ENCODE measurements around the gene GLIS1. TPM values are rescaled to one million over a fixed set of nuclear protein-coding genes. Genes with fewer than 3 reads are reported as not detected.

Gene GLIS1
- polyA plus RNA-seq, 3 donors: not detected

DNA sequence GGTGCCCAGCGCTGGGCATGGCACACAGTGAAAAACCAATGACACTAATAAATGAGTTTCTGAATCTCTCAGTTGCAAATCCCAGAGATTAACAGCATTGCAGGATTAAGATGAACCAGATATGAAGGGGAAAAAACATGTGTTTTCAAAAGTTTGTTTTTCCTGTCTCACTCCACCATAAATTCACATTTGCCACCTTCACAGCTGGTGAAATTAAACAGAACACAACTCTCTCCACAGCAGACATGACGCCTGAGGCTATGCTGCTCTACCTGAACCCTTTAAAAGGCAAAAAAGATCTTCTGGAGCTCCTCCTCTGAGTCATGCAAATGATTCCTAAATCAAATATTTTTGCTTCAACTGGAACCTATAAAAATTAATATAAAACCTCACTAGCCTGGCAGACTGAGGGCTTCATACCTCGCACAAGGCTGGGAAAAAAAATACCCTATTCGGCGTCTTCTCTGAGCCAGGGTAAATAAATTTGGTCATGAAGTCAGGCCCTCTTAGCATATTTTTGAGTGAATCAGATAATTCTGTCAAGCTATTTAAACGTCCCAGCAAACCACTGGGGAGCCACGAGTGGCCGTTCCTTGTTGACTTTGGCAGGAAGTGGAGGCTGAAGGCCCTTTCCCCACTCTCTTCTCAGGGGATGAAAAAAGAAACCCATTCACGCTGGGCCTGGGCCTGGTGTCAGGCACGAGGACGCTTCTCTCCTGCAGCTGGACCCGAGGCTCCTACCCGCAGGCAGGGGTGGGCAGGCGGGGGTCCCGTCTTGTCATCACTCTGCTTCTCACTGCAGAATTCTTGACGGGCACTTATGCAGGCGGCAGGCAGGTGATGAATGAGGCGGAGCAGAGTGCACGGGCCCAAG lies 226.8 kb downstream of the GLIS1 start:
- Mint-ChIP-seq H3K4me1 (peaks cover 5% of the 10 kb centered on the region), H3K4me3 (no peak overlapping the region), H3K9me3 (no peaks in the 10 kb centered on the region), H3K36me3 (no peaks in the 10 kb centered on the region), H3K27ac (no peak overlapping the region), H3K27me3 (ENCODE audit: low read depth in 3 of 3) (peaks cover 0 to 6% (median 3%) of the 10 kb centered on the region in 3 donors)
- Histone ChIP-seq H3K79me2 (ENCODE audit: insufficient read depth, low read length) (no peaks in the 10 kb centered on the region), H3K9me3 (replicated peaks in 1 of 2; ENCODE audit: control insufficient read depth in 1 of 2, insufficient read depth in 1 of 2, low read length in 2 of 2) (no peaks in the 10 kb centered on the region), H4K20me1 (ENCODE audit: insufficient read depth, low read length) (no peaks in the 10 kb centered on the region), H3K4me3 (replicated peaks in 1 of 3; ENCODE audit: low read depth in 2 of 3, low read length in 3 of 3) (no peak overlapping the region), H3K36me3 (replicated peaks in 1 of 2; ENCODE audit: control insufficient read depth in 1 of 2, insufficient read depth in 2 of 2, low read length in 2 of 2) (no peaks in the 10 kb centered on the region), H3K27ac (ENCODE audit: low read depth in 1 of 2, low read length in 2 of 2) (no peak overlapping the region), H3K4me2 (replicated peaks; ENCODE audit: extremely low read depth, low read length, poor library complexity, severe bottlenecking) (no peak overlapping the region), H3K4me1 (ENCODE audit: control insufficient read depth in 1 of 2, insufficient read depth in 2 of 2, low read length in 2 of 2) (no peaks in the 10 kb centered on the region), H3K9ac (ENCODE audit: insufficient read depth, low read length, poor library complexity, severe bottlenecking) (no peak overlapping the region), H3K27me3 (ENCODE audit: control insufficient read depth in 2 of 2, insufficient read depth in 2 of 2, low read length in 2 of 2) (no peaks in the 10 kb centered on the region), H2AFZ (ENCODE audit: insufficient read depth, low read depth, low read length, poor library complexity, severe bottlenecking) (no peak overlapping the region)
- 73% methylated on average over 11 of the region's 19 CpGs for WGBS (ENCODE audit: insufficient coverage)
- intact Hi-C loops (cut with micrococcal nuclease): no loop called here
- TF ChIP-seq, protein P1, sequence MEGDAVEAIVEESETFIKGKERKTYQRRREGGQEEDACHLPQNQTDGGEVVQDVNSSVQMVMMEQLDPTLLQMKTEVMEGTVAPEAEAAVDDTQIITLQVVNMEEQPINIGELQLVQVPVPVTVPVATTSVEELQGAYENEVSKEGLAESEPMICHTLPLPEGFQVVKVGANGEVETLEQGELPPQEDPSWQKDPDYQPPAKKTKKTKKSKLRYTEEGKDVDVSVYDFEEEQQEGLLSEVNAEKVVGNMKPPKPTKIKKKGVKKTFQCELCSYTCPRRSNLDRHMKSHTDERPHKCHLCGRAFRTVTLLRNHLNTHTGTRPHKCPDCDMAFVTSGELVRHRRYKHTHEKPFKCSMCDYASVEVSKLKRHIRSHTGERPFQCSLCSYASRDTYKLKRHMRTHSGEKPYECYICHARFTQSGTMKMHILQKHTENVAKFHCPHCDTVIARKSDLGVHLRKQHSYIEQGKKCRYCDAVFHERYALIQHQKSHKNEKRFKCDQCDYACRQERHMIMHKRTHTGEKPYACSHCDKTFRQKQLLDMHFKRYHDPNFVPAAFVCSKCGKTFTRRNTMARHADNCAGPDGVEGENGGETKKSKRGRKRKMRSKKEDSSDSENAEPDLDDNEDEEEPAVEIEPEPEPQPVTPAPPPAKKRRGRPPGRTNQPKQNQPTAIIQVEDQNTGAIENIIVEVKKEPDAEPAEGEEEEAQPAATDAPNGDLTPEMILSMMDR (IDR thresholded peaks at IDR 0.05): no peak
- DNase-seq: no peak

DNA sequence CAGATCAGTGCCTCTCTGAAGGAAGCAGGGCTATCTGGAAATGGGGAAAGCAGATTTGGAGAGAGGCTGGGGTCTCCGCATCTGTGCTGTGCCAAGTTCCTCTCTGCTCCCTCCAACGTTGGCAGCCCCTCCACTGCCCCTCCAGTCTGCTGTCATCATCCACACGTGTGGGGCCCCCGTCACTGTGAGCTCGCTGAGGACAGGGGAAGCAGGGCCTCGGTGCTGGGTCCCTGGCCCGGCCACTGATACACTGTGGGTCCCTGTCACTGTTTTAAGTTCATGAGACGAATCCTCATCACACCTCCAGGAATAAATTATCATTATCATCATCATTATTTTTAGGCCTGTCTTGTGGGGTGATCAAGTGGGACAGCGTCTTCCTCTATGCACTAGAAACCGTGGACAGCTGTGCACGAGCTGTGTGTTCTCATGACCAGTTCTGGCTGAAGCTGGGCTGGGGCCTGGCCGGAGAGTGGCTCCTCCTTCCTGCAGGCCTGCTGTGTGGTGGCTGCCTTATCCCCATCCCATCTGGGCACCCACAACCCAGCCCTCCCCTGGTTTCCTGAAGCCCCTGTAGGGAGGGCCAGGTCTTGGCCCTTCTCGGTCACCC lies 227.5 kb downstream of the GLIS1 start:
- Mint-ChIP-seq H3K4me3 (no peak overlapping the region), H3K9me3 (no peaks in the 10 kb centered on the region), H3K27me3 (ENCODE audit: low read depth in 3 of 3) (peaks cover 0 to 6% (median 3%) of the 10 kb centered on the region in 3 donors), H3K36me3 (no peaks in the 10 kb centered on the region), H3K27ac (no peak overlapping the region), H3K4me1 (peaks cover 5% of the 10 kb centered on the region)
- WGBS (ENCODE audit: insufficient coverage): 79% methylated on average over 6 of the region's 13 CpGs
- no peaks in the 10 kb centered on the region for H3K79me2 ChIP-seq (ENCODE audit: insufficient read depth, low read length)
- no peaks in the 10 kb centered on the region for H4K20me1 ChIP-seq (ENCODE audit: insufficient read depth, low read length)
- H3K27me3 ChIP-seq (ENCODE audit: control insufficient read depth in 2 of 2, insufficient read depth in 2 of 2, low read length in 2 of 2): no peaks in the 10 kb centered on the region
- H3K27ac ChIP-seq (ENCODE audit: low read depth in 1 of 2, low read length in 2 of 2): no peak overlapping the region
- H3K4me3 ChIP-seq (replicated peaks in 1 of 3; ENCODE audit: low read depth in 2 of 3, low read length in 3 of 3): no peak overlapping the region
- intact Hi-C loops (cut with micrococcal nuclease): no loop called here
- H3K4me2 ChIP-seq (replicated peaks; ENCODE audit: extremely low read depth, low read length, poor library complexity, severe bottlenecking): no peak overlapping the region
- H3K9me3 ChIP-seq (replicated peaks in 1 of 2; ENCODE audit: control insufficient read depth in 1 of 2, insufficient read depth in 1 of 2, low read length in 2 of 2): no peaks in the 10 kb centered on the region
- no peaks in the 10 kb centered on the region for H3K4me1 ChIP-seq (ENCODE audit: control insufficient read depth in 1 of 2, insufficient read depth in 2 of 2, low read length in 2 of 2)
- H2AFZ ChIP-seq (ENCODE audit: insufficient read depth, low read depth, low read length, poor library complexity, severe bottlenecking): no peak overlapping the region
- no peaks in the 10 kb centered on the region for H3K36me3 ChIP-seq (replicated peaks in 1 of 2; ENCODE audit: control insufficient read depth in 1 of 2, insufficient read depth in 2 of 2, low read length in 2 of 2)
- TF ChIP-seq, protein P1 (IDR thresholded peaks at IDR 0.05): no peak
- no peak overlapping the region for H3K9ac ChIP-seq (ENCODE audit: insufficient read depth, low read length, poor library complexity, severe bottlenecking)
- no peak for DNase-seq
